ENCODE data around the gene INTS1. TPM values are rescaled to one million over a fixed set of nuclear protein-coding genes. Genes with fewer than 3 reads are reported as not detected.

INTS1 gene
- total RNA-seq, 8 experiments from 2014 or later, result 19.5 to 80.2 (median 39.3) TPM

Other genes with a start within 250 kb of the INTS1 start
- gene MICALL2, start 44.9 kb downstream of the INTS1 start, total RNA-seq, result 10 to 100 TPM in 3 of 8 experiments, 1 to 10 TPM in 5; 1.4 to 16.7 (median 6.5) TPM
- 10 to 100 TPM in 3 of 8 experiments, 1 to 10 TPM in 5; 2.8 to 22.2 (median 7.7) TPM for gene MAFK, start 26.3 kb upstream of the INTS1 start, total RNA-seq
- 1 to 10 TPM in 1 of 8 experiments, under 1 TPM in 7; 0.16 to 1.2 (median 0.47) TPM for gene TMEM184A, start 51.8 kb upstream of the INTS1 start, total RNA-seq
- 10 to 100 TPM; 24.0 to 52.8 (median 44.8) TPM for gene PSMG3, start 65.6 kb upstream of the INTS1 start, total RNA-seq
- gene ELFN1, start 165.9 kb upstream of the INTS1 start, total RNA-seq, result 10 to 100 TPM in 3 of 8 experiments, 1 to 10 TPM in 2, under 1 TPM in 3; 0.13 to 25.2 (median 8.1) TPM

Data from motor neuron (in vitro differentiated cells).